Measurements from ENCODE around the gene SORCS1. TPM values are rescaled to one million over a fixed set of nuclear protein-coding genes. Genes with fewer than 3 reads are reported as not detected.

Gene SORCS1
- total and polyA plus RNA-seq, 9 donors = 0.05 to 2.4 (median 1.0) TPM

GRCh38 chr10:106911096-106911495 lies 253.4 kb downstream of the SORCS1 start:
- no peak for TF ChIP-seq POLR2A (IDR thresholded peaks at IDR 0.05)
- TF ChIP-seq CTCF (IDR thresholded peaks at IDR 0.05) = no peak
- TF ChIP-seq EP300 (IDR thresholded peaks at IDR 0.05) = no peak
- Histone ChIP-seq H3K27ac (no peak overlapping the region), H3K27me3 (no peaks in the 10 kb centered on the region), H3K4me3 (no peak overlapping the region), H3K36me3 (no peaks in the 10 kb centered on the region), H3K4me1 (ENCODE audit: insufficient read depth) (no peaks in the 10 kb centered on the region), H3K9me3 (no peaks in the 10 kb centered on the region)
- intact Hi-C loops (cut with DNase I) = no loop called here
- WGBS, 3 donors = 66 to 72% (median 70%) methylated on average over 3 of the region's 3 CpGs
- DNase-seq = no peak

DNA sequence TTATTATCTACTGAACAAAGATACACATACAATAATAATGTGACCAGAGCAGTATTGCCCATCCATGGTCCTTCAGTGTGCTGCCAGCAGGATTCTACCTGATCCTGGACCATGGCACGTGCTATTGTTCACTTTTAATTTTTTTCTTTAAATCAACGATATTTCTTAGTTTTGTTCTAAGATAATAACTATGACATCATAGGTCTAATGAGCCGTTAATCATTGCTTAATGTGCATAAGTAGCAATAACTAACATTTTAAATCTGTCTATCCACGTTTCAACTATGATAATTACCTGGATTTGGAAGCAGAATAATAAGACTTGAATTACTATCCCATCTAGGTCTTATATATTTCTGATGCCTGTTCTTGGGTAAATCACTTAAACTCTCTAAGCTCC lies 253.8 kb downstream of the SORCS1 start:
- Histone ChIP-seq H3K4me1 (ENCODE audit: insufficient read depth) (no peaks in the 10 kb centered on the region), H3K4me3 (no peak overlapping the region), H3K27ac (no peak overlapping the region), H3K9me3 (no peaks in the 10 kb centered on the region), H3K36me3 (no peaks in the 10 kb centered on the region), H3K27me3 (no peaks in the 10 kb centered on the region)
- WGBS, 3 donors = 55 to 71% (median 60%) methylated on average over 4 of the region's 4 CpGs
- intact Hi-C loops (cut with DNase I) = no loop called here
- DNase-seq = no peak
- TF ChIP-seq CTCF (IDR thresholded peaks at IDR 0.05) (no peak), EP300 (IDR thresholded peaks at IDR 0.05) (no peak), POLR2A (IDR thresholded peaks at IDR 0.05) (no peak)

DNA sequence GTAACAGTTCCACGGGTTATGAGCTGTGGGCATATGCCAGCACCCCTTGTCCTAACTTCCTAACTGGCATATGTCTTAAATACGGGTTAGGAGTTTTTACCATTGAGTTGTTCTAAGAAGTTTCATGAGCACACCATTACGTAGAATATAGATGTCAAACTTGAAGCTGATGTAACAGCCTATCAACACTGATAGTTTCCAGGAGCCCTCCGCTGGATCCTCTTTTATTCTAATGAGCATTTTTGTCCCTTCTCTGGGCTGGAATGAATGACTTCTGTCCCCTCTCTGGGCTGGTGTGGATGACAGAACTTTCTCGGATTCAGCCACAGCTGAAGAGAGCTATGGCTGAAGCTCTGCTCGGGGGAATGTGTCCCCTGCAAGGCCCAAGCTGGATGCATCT lies 256.3 kb downstream of the SORCS1 start:
- WGBS, 3 donors = 92 to 93% (median 92%) methylated on average over 6 of the region's 6 CpGs
- no peak overlapping the region for H3K27ac ChIP-seq
- intact Hi-C loops (cut with DNase I) = loop anchor here in 1 of 4 donors (2.0 kb wide), 1 partner anchor 15 kb away; no protein-coding TSS in a partner anchor
- no peaks in the 10 kb centered on the region for H3K27me3 ChIP-seq
- H3K4me3 ChIP-seq = no peak overlapping the region
- no peaks in the 10 kb centered on the region for H3K36me3 ChIP-seq
- no peaks in the 10 kb centered on the region for H3K4me1 ChIP-seq (ENCODE audit: insufficient read depth)
- no peaks in the 10 kb centered on the region for H3K9me3 ChIP-seq
- no peak for TF ChIP-seq POLR2A (IDR thresholded peaks at IDR 0.05)
- no peak for DNase-seq

- no peaks in the 10 kb centered on the region for H3K36me3 ChIP-seq
- H3K27me3 ChIP-seq = no peaks in the 10 kb centered on the region
- H3K4me1 ChIP-seq (ENCODE audit: insufficient read depth) = no peaks in the 10 kb centered on the region
- TF ChIP-seq CTCF (IDR thresholded peaks at IDR 0.05) = no peak
- no peak for TF ChIP-seq EP300 (IDR thresholded peaks at IDR 0.05)
- no peak for TF ChIP-seq POLR2A (IDR thresholded peaks at IDR 0.05)
- intact Hi-C loops (cut with DNase I) = no loop called here
- H3K27ac ChIP-seq = no peak overlapping the region
- no peak for DNase-seq
- 40 to 52% (median 43%) methylated on average over 1 of the region's 1 CpG for WGBS, 3 donors
- no peaks in the 10 kb centered on the region for H3K9me3 ChIP-seq
- no peak overlapping the region for H3K4me3 ChIP-seq
Measured at GRCh38 chr10:106904209-106904608, 260.3 kb downstream of the SORCS1 start.

DNA sequence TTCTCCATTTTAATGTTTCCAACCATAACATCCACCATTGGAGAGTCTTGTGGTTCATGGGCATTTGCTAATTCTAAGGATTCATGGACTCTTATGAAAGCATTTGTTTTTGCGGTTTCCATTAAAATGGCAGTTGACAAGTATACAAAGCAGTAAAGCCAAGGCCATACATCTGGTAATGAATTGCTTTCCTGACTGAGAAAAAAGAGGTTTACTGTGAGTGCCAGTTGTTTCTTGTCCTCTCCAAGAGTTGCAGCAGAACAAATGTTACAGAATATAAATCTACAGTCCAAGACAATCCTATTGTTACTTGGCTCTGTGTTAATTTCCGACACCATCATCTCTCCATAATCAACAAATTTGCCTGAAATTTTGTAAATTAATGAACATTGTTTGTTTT lies 261.3 kb downstream of the SORCS1 start:
- Histone ChIP-seq H3K27me3 (no peaks in the 10 kb centered on the region), H3K4me3 (no peak overlapping the region), H3K9me3 (peaks cover 0 to 3% of the 10 kb centered on the region in 2 donors), H3K36me3 (no peaks in the 10 kb centered on the region), H3K4me1 (ENCODE audit: insufficient read depth) (no peaks in the 10 kb centered on the region), H3K27ac (no peak overlapping the region)
- intact Hi-C loops (cut with DNase I) = no loop called here
- TF ChIP-seq EP300 (IDR thresholded peaks at IDR 0.05) (no peak), POLR2A (IDR thresholded peaks at IDR 0.05) (no peak), CTCF (IDR thresholded peaks at IDR 0.05) (no peak)
- DNase-seq = no peak
- WGBS, 3 donors = 74 to 83% (median 80%) methylated on average over 2 of the region's 2 CpGs

All from ovary (tissue), 9 donors.